Measurements from ENCODE around the gene ENPP3.

Gene ENPP3

GRCh38 chr6:131636880-131637792, at the start of gene ENPP3:
ENPP3 (plus strand) TSS chr6:131637302; CDS start chr6:131637385, 83 bp downstream.
- DNase-seq = no peak

GRCh38 chr6:131587909-131588308, 49.2 kb upstream of the ENPP3 start:
- no peak for DNase-seq

- DNase-seq = no peak
Observed at GRCh38 chr6:131588643-131589042, 48.5 kb upstream of the ENPP3 start.

- DNase-seq = no peak
Observed at GRCh38 chr6:131592935-131593334, 44.2 kb upstream of the ENPP3 start.

GRCh38 chr6:131594074-131594473, 43.0 kb upstream of the ENPP3 start:
- no peak for DNase-seq

- DNase-seq = no peak
Observed at GRCh38 chr6:131597446-131597845, 39.7 kb upstream of the ENPP3 start.

GRCh38 chr6:131600716-131601115, 36.4 kb upstream of the ENPP3 start:
- no peak for DNase-seq

- no peak for DNase-seq
Observed at GRCh38 chr6:131602781-131603312, 34.3 kb upstream of the ENPP3 start.

GRCh38 chr6:131613296-131613925, 23.7 kb upstream of the ENPP3 start:
- DNase-seq = no peak

- DNase-seq = no peak
Observed at GRCh38 chr6:131615275-131615674, 21.8 kb upstream of the ENPP3 start.

- peak; percentile 97 for DNase-seq
Observed at GRCh38 chr6:131627724-131628682, 9.1 kb upstream of the ENPP3 start, which contains the start of gene MED23. MED23 (minus strand) TSS chr6:131628242; CDS start chr6:131628049, 193 bp downstream.

- no peak for DNase-seq
Observed at GRCh38 chr6:131628726-131629125, 8.4 kb upstream of the ENPP3 start.

- no peak for DNase-seq
Observed at GRCh38 chr6:131629651-131630050, 7.5 kb upstream of the ENPP3 start.

GRCh38 chr6:131631625-131632289, 5.3 kb upstream of the ENPP3 start:
- DNase-seq = no peak

- no peak for DNase-seq
Observed at GRCh38 chr6:131635384-131636340, 1.4 kb upstream of the ENPP3 start.

GRCh38 chr6:131638013-131638412, 911 bp downstream of the ENPP3 start:
- no peak for DNase-seq

- no peak for DNase-seq
Observed at GRCh38 chr6:131640100-131640499, 3.0 kb downstream of the ENPP3 start.

GRCh38 chr6:131640576-131640975, 3.5 kb downstream of the ENPP3 start:
- no peak for DNase-seq

GRCh38 chr6:131641554-131641953, 4.5 kb downstream of the ENPP3 start:
- DNase-seq = no peak

- DNase-seq = no peak
Observed at GRCh38 chr6:131642565-131642964, 5.5 kb downstream of the ENPP3 start.
